GM19372 (cell line): ENCODE measurements around the gene SNRPA.
"Not testable (repeated sequence)": the region's sequence is repeated elsewhere in the genome, so short reads cannot be mapped to it uniquely, and the experiment has no call there.

Experiments used
- ATAC-seq: cut with Tn5 transposase; IDR thresholded peaks from one replicate; pipeline ENCODE4 v1.9.1; 2021; ENCODE audit warnings: mild to moderate bottlenecking, low read depth, moderate library complexity; ENCODE audit not compliant: unreplicated experiment

SNRPA gene

GRCh38 chr19:40743926-40744325 is 7.1 kb upstream of the SNRPA start:
- ATAC-seq: no peak

- ATAC-seq: no peak
These were observed 6.2 kb upstream of the SNRPA start for GRCh38 chr19:40744554-40745401.

DNA sequence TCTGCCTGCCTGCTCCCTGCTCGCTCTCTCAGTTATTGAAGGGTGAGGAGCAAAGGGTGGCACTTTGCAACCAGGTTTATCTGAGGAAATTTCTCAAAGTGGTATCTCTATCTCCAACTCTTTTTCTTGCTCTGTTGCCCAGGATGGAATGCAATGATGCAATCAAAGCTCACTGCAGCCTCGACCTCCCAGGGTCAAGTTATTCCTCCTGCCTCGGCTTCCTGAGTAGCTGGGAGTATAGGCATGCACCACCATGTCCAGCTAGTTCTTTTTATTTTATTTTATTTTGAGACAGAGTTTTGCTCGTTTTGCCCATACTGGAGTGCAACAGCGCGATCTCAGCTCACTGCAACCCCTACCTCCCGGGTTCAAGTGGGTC is 5.6 kb upstream of the SNRPA start:
- ATAC-seq: no peak

GRCh38 chr19:40747536-40747935 is 3.5 kb upstream of the SNRPA start:
- ATAC-seq: no peak

DNA sequence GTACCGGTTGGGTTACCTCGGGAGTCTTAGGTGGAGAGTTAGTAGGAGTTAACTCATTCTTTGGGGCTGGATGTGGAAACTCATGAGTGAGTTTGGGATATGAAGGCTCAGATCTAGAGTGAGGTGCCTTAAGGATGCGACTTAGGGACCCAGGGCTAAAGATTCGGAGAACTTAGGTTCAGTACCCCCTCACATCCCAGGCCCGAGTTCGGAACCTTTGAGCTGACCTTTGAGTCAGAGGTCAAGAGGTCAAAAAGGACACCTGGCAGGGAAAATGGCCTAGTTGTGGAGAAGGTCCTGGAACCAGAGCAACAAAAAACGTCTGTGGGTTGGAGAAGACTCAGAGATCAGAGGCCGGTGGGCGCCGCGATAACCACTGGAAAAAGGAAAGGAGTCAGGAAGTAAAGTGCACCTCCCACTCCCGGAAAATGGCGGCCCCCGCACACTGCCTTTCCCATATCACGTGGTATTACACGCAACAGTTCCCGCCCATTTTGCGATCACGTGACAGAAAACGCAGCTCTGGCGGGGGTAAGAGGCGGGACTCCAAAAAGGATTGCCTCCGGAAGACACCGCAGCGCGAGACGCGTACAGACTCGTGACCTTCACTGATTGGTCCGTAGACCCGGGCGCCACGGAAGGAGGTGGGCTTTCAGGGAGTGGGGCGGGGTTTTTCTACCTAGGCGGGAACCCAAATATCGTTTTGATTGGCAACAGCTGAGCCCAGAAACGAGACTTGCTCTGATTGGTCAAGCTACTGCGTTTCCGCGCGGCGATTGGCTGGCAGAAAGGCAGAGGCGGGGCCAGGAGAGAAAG is 737 bp upstream of the SNRPA start, which contains the start of gene ACTMAP:
ACTMAP (minus strand) TSS at position 420 of the 816 bp plus-strand sequence. CDS start 674 bp downstream, outside the sequence.
- peak; percentile 82 for ATAC-seq

DNA sequence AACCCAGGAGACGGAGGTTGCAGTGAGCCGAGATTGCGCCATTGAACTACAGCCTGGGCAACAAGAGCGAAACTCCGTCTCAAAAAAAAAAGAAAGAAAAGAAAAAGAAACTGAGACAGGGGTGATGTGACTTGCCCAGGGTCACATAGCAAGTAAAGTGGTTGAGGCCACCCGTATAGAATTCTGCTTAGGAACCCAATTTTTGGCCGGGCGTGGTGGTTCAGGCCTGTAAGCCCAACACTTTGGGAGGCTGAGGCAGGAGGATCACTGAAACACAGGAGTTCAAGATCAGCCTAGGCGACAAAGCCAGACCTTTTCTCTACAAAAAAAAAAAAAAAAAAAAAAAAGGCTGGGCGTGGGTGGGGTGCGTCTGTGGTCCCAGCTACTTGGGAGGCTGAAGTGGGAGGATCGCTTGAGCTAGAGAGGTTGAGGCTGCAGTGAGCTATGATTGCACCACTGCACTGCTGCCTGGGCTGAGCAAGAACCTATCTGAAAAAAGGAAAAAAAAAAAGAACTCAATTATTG is 1.3 kb downstream of the SNRPA start:
- ATAC-seq: no peak

- no peak for ATAC-seq
These were observed 3.7 kb downstream of the SNRPA start for GRCh38 chr19:40754611-40755247.

GRCh38 chr19:40755248-40755624 is 4.2 kb downstream of the SNRPA start:
- no peak for ATAC-seq

- no peak for ATAC-seq
These were observed 4.8 kb downstream of the SNRPA start for GRCh38 chr19:40755791-40756190.

DNA sequence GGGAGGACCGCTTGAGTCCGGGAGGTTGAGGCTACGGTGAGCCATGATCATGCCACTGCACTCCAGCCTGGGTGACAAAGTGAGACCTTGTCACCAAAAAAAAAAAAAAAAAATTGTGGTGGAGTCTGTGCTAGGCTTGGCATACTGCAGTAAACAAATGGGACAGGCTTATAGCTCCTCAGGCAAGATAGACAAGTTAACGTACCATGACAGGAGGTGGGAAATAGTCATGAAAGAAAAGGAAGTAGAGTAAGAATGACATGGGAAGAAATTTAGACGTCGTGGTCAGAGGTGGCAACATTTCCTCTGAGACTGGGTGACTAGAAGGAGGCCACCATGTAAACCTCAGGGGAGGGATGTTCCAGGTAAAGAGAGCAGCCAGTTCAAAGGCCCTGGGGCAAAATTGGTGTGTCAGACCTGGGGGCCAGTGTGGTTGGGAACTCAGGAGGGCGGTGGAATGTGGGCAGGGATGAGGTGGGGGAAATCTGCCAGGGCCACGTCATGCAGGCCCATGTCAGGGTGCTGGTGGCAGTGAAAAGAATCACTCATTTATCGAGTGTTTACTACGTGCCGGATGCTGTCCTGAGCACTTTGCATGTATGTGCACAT is 5.6 kb downstream of the SNRPA start:
- ATAC-seq: no peak

GRCh38 chr19:40758491-40758890 is 7.5 kb downstream of the SNRPA start:
- ATAC-seq: no peak

DNA sequence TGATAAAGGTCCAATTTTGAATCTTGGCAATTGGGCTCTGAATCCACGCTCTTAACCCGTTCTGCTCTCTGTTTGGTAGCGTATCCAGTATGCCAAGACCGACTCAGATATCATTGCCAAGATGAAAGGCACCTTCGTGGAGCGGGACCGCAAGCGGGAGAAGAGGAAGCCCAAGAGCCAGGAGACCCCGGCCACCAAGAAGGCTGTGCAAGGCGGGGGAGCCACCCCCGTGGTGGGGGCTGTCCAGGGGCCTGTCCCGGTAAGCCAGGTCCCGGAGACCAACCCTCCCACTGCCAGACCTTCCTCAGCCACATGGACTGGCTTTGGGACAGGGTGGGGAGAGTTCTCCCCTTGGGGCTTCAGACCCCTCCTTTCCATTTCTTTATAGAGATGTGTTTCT is 8.3 kb downstream of the SNRPA start:
- no peak for ATAC-seq

DNA sequence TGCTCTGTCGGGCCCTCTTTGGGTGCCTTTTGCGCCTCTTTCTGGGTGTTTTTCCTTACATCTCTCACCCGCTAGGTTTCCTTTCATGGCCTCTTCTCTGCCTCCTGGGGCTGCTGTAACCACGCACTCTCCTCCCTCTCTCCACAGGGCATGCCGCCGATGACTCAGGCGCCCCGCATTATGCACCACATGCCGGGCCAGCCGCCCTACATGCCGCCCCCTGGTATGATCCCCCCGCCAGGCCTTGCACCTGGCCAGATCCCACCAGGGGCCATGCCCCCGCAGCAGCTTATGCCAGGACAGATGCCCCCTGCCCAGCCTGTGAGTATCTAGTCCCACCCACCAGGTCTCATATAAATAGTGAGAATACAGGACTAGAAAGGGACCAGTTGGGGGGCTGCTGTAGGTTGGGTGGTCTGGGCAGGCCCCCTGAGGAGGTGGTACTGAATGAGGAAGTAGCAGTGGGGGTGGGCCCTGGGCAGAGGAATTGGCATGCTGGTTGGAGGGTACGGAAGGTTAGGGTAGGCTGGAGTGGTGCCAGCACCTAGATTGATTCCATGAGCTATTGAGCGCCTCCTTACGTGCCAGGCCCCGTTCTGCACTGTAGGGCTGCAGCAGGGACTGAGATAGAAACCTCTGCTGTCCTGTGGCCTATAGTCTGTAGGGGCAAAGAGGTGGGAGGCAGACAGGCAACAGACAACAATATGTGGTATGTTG is 11.9 kb downstream of the SNRPA start:
- no peak for ATAC-seq

DNA sequence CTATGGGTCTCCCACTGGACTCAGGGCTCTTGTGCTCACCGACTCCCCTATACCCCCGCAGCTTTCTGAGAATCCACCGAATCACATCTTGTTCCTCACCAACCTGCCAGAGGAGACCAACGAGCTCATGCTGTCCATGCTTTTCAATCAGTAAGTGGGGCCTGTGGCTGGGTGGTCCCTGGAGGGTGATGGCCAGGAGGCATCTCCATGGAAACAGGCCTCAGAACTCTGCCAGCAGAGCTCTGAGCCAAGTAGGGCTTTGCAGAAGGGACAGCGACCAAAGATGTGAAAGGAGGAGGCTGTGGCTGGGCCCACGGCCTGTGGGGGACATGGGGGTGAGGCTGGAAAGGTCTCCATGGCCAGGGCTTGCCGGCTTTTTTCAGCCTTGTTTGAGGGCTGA is 12.5 kb downstream of the SNRPA start:
- ATAC-seq: no peak

DNA sequence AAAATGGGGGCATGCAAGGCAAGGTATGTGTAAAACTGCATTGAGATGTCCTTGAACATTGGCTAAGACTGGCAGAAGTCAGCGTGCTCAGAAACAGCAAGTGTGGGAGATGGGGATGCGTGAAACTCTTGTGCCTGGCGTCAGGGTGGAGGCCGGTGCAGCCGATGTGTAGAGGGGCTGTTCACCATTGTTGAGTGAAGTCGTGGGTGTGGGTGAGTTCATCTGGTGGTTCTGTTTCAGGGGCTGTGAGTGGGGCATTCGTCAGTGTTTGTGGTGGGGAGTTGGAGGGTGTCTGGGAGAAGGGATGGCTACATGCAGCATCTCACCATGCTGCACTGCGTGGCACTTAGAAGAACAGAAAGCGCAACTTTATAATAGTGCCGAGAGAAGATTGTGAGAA is 13.0 kb downstream of the SNRPA start:
- no peak for ATAC-seq

DNA sequence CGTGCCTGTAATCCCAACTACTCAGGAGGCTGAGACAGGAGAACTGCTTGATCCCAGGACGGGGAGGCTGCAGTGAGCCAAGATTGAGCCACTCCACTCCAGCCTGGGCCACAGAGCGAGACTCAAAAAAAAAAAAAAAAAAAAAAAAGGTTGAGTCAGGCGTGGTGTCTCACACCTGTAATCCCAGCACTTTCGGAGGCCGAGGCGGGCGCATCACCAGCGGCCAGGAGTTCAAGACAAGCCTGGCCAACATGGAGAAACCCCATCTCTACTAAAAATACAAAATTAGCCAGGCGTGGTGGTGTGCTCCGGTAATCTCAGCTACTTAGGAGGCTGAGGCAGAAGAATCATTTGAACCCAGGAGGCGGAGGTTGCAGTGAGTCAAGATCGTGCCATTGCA is 15.4 kb downstream of the SNRPA start:
- ATAC-seq: not testable (repeated sequence)

- no peak for ATAC-seq
These were observed 17.9 kb downstream of the SNRPA start for GRCh38 chr19:40768869-40769268.

DNA sequence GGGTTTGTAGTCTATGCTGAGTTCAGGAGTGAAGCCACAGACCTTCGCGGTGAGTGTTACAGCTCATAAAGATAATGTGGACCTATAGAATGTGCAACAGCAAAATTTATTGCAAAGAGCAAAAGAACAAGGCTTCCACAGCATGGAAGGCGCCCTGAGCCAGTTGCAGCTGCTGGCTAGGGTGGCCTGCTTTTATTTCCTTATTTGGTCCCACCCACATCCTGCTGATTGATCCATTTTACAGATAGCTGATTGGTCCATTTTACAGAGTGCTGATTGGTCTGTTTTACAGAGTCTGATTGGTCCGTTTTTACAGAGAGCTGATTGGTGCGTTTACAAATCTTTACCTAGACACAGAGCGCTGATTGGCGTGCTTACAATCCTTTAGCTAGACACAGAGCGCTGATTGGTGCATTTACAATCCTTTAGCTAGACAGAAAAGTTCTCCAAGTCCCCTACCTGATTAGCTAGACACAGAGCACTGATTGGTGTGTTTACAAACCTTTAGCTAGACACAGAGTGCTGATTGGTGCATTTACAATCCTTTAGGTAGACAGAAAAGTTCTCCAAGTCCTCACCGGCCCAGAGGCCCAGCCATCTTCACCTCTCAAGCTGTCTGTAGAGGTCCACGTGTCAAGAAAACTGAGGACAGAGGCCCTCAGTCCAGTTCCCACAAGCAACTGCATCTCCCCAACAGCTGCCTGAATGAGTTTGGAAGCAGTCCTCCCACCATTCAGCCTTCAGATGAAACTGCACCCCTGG is 20.3 kb downstream of the SNRPA start:
- not testable (repeated sequence) for ATAC-seq
